OCI-LY7 (cell line): Measurements from ENCODE around the gene BBS4.

Experiments used
- CTCF ChIP-seq: fragments of 200-600 bp; sonication (generic); conservative IDR thresholded peaks from 2 replicates; pipeline ENCODE4 v1.5.1; 2014; ENCODE audit warnings: mild to moderate bottlenecking, antibody characterized with exemption, low read length, moderate library complexity, mixed read lengths
- EZH2phosphoT487 ChIP-seq: fragments of 200-600 bp; sonication (generic); IDR thresholded peaks from 2 replicates; pipeline ENCODE4 v1.6.1; 2018; ENCODE audit warnings: low read depth, borderline replicate concordance, mild to moderate bottlenecking, mixed run types, antibody characterized with exemption, low read length, moderate library complexity, mixed read lengths

DNA sequence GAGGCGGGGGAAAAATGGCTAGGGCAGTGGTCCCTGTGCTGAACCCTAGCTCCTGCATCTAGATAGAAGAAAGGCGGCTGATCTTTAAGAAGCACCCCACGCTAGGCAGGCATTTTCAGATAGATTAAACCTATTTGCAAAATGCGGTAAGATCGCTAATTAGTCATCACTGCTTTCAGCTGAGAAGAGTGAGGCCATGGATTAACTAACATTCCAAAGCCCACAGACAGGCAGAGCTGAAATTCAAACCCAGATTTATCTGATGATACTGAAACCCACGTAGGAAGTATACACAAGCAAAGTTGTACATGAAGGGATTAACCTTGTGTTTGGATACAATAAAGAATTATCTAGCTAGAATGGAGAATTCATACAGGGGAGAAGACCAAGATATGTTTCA is 92.8 kb downstream of the BBS4 start:
- TF ChIP-seq CTCF (no peak), EZH2phosphoT487 (no peak)
